ENCODE measurements around the gene PDE1C.

GRCh38 chr7:32104766-32105165, 34.6 kb upstream of the PDE1C start:
- TF ChIP-seq FOXK2 (IDR thresholded peaks at IDR 0.05), result no peak
- TF ChIP-seq ZNF384 (IDR thresholded peaks at IDR 0.05), result no peak
